H54 (cell line): Measurements from ENCODE around the gene DOCK8.
A peak's percentile ranks its signal among the peaks of the same experiment; 100 is the strongest.

Source experiments
- DNase-seq: peaks from one replicate; pipeline ENCODE4 v3.0.0; 2011; ENCODE audit warnings: low spot score, mixed read lengths; ENCODE audit not compliant: insufficient read length
- FAIRE-seq: peaks from 3 replicates; lab custom pipeline; 2011; peaks lifted over from hg19 to GRCh38; lab: Jason Lieb, UNC
- POLR2A ChIP-seq: IDR thresholded peaks from 2 replicates; pipeline ENCODE4 v1.6.1; 2011; ENCODE audit warnings: low read depth, mild to moderate bottlenecking, low read length

Gene DOCK8

DNA sequence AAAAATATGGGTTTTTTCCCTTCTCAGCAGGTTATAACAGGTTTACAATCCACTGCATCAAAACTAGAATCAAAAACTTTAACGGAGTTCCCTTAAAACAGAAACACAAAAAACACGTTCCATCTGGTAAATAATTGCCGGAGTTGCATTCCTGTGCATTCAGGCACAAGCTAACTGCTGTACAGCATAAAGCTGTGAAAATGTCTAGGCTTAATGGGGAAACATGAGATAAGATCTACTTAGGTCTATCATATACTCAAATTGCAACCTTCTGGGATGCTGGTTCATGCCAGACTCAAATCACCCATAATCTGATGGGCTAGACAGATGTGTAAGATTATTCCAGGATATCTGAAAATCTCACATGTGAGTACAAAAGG, 265.3 kb downstream of the DOCK8 start:
- DNase-seq, result no peak
- no peak for TF ChIP-seq POLR2A
- FAIRE-seq, result no peak

DNA sequence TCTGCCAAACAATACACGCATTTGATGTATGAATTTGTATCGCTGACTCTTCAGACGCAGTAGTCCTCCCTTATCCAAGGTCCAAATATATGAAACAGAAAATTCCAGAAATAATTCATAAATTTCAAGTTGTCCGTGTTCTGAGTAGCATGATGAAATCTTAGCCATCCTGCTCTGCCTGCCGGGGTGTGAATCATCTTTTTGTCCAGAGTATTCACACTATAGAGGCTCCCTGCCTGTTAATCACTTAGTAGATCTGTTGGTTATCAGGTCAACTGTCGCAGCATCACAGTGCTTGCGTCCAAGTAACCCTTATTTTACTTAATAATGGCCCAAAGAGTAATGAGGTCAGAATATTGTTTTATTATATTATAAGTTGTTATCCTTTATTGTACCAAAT, 268.1 kb downstream of the DOCK8 start:
- TF ChIP-seq POLR2A, result no peak
- DNase-seq (no peak), FAIRE-seq (no peak)

DNA sequence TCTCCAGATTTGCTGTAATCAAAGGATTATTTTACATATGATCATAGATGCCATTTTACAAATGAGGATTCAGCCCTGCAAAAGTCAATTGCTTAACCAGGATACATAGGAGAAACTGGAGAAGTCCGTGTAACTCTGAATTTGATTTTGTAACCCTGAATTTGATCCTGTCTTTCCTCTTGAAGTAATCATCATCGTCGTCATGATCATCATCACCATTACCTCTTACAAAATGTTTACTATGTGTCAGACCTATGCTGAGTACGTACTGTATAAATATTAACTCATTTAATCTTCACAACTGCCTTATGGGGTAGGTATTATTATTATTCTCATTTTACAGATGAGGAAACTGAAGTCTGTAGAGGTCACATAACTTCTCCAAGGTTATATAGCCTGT, 271.5 kb downstream of the DOCK8 start:
- DNase-seq (no peak), FAIRE-seq (no peak)
- TF ChIP-seq POLR2A, result no peak

DNA sequence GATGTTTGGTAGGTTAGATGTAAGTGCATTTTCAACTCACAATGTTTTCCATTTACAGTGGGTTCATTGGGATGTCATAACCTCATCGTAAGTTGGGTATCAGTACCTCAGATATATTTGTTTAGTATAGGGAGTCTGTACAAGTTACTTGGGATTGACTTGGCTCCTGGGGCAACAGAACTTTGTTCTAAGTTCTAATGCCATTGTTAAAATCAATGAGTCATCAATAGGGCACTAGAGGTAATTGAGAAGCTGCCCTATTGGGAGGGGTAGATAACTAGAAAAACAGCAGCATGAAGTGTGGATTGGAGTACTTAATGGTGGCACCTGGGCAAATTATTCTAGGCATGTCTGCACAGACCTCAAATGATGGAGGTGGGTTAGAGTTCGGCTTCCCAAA, 272.8 kb downstream of the DOCK8 start:
- DNase-seq (no peak), FAIRE-seq (no peak)
- no peak for TF ChIP-seq POLR2A

DNA sequence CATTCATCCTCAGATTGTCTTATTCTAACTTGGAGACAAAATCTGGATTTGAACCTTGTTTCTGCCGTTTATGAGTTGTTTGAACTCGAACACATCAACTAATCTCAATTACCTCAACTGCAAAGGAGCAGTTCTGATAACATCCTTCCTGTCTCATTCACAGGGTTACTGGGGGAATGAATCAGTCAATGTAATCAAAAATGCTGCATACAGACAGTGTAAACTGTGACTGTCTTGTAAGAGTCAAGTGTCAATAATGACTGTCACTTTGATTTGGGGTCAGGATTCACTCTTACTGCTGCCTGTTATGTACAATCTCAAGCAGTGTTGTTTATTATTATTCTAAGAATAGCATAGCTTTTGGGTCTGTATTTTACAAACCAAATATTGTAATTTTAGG, 273.8 kb downstream of the DOCK8 start:
- DNase-seq (no peak), FAIRE-seq (no peak)
- TF ChIP-seq POLR2A, result no peak

DNA sequence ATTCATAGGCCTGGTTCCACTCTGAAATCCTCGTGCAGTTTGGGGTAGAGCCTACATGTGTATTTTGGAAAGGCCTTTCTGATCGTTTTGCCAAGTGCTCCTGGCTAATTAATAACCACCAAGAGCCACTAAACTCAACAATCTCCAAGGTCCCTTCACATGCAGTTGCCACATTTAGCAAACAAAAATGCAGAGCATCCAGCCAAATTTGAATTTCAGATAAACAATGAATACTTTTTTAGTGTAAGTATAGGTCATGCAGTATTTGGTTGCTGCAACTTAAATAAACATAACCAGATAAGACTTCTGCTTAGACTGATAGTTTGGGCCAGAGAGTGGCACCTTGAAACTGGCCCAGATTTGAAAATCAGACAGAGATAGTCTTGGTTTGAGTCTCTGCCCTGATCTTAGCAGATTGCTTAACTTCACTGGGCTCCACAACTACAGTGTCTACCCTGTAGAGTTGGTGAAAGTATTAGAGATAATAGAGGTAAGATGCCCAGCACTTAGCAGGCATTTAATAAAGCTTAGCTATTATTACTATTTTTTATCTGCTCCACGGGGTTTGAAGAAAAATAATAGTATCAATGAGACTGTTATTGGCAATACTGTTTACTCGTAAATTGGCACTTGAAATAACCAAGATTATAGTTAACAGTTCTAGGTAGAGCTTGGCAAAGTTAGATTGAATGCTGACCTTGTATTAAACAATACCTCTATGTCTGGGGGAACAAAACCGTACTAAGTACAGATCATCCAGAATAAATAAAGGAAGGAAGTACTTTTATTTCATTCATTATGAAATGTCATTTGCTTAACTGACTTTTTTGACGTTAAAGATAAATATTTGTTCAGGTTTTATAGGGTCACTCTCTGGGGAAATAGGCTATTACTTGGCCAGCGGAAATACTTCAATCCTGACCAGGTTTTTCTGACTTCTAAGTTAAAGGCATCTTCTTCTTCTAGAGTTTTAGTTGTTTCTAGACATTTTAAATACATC, 274.8 kb downstream of the DOCK8 start:
- TF ChIP-seq POLR2A, result no peak
- FAIRE-seq (no peak), DNase-seq (no peak)

DNA sequence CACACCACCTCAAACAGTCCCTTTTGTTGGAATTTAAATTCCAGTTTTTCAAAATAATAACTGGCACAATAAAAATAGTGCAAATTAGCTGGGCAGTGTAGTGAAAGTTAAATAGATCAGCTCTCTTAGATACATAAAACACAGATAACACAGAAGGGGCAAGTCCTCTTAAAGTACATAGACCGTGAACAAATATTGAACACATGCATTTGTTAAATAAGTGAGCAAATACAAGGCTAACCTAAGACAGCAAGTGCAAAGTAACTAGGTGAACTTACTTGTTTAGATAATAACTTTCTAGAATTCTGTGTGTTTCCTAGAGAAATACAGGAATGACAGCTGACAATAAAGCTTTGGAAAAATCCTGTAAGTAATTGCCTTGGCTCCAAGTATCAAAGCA, 280.1 kb downstream of the DOCK8 start:
- no peak for FAIRE-seq
- TF ChIP-seq POLR2A, result no peak
- no peak for DNase-seq

DNA sequence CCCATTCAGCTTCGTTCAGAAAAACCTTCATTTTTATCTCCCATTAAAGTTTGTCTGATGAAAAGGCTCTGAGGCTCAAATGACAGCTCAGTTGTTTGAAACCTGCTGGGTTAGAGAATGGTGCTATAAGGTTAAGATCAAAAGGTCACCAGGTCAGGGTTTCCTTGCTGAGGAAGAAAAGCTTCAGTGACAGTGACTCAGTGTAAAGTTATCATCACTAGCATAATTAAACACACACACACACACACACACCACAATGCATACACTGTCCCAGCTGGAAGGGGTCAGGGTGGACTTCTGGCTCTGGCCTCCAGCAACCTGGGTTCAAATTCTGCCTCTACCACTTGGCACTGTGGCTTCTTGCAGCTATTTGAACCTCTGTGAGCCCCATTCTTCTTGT, 281.1 kb downstream of the DOCK8 start:
- no peak for FAIRE-seq
- TF ChIP-seq POLR2A, result no peak

DNA sequence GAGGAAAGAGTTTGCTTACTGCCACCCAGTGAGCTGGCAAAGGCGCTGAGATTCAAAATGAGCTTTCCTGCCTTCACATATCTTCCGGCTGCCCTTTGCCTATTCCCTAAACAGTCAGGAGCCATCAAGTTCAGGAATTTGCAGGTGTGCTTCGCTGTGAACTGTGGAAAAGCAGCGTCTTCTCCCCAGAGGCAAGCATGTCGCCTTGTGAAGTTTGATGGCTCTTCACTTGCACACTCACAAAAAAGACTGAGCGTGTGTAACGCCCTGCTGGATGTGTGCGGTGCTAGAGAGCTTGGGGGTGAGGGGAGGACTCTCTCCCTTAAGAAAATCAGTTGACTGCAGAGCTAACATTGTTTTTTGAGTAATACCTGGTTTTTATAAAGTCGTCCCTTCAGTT, 288.7 kb downstream of the DOCK8 start:
- FAIRE-seq, result no peak

More for the DNA sequence above, 281.1 kb downstream of the DOCK8 start:
- no peak for DNase-seq

DNA sequence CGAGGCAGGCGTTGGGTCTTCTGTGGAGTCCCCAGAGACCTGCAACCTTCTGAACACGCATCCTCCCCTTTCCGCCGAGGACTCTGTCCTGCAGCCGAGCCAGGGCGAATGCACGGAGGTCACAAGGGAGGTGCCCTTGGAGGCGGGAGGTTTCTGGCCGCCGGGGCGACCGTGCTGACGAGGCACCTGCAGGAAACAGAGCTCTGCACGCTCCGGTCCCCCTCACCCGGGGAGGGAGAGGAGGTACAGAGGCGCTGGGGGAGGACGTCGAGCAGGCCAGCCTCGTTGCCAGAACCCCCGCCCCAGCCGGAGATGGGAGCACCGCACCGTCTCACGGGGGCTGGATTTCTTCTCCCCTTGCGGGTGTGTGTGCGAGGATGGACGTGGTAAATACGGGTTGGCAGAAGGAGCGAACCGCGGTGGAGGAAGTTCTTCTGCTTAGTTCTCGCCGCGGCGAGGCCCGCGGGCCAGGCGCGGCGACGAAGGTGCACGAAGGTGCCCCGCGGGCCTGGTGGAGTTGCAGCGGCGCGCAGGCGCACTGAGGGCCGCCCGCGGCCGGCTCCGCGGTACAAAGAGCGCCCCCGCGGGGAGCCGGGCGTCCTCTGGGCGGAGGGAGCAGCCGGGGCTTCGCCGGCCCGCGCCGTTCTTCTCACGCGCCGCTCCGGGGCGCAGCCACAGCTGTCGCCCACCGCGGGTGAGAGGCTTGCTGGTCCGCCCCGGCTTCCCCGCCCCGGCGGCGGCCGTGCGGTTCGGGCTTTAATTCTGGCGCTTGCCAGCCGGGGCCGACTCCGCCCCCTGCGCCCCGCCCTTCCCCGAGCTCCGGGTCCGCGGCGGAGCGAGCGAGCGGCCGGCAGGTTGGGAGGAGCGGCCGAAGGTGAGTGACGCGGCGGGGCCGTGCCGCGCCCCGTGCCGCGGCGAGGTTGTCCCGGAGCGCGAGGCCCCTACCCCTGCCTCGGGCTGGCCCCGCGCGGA, 289.5 kb downstream of the DOCK8 start, which contains the start of gene KANK1:
Gene KANK1 (plus strand): TSS at position 815 of the 972 bp plus-strand sequence.
- DNase-seq, result peak; percentile 50
- no peak for FAIRE-seq
- TF ChIP-seq POLR2A, result no peak

More for the DNA sequence above, 288.7 kb downstream of the DOCK8 start:
- TF ChIP-seq POLR2A, result no peak
- DNase-seq, result no peak

DNA sequence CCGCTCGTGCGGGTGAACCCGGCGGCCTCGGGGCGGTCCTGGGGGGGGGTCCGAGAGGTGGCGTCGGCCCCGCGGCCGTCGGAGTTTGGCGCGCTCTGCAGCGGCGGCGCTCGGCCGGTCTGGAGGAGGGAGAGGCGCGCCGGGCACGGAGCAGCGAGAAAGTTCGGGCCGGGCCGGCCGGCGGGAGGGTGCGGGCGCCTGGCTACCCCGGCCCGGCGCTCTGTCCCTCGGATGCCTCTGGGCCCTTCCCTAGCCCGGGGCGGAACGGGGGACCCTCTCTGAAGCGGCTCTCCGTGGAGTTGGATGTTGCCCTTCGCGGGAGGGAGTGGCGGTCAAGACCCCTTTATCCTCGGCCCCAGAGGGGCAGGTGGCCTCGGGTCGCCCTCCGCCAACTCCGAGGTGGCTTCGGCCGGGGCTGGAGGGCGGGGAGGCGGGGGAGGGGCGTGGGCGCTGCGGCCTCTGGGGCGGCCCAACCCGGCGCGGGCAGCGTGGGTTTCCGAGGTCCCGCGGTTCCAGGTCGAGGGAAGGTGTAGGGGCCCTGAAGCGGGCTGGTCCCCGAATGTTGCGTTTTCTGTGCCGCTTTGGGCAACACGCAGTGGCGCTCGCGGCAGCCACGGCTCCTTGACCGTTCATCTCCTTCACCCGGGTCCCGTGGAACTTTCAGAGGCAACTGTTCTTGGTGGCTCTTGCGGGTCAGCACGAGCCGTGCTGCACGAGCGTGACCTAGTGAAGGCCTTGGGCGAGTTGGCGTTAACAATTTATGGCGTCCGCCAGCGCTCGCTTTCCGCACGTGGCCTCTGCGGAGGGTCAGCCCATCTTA, 290.5 kb downstream of the DOCK8 start:
- TF ChIP-seq POLR2A, result no peak
- FAIRE-seq (no peak), DNase-seq (no peak)

DNA sequence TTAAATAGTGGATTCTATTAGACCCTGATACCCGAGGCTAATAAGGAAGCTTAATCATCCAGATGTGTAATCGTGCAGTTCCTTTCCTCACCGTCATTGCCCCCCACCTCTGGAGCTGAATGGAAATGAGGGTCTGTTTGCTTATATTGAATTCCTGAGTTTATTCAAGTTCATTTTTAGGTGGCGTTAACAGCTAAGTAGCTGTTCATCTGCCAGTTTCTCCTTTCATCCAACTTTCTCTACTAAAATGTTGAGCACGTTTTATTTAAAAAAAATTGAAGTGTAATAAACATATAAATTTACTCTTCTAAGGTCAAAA, 291.0 kb downstream of the DOCK8 start:
- TF ChIP-seq POLR2A, result no peak
- DNase-seq, result no peak
- no peak for FAIRE-seq

DNA sequence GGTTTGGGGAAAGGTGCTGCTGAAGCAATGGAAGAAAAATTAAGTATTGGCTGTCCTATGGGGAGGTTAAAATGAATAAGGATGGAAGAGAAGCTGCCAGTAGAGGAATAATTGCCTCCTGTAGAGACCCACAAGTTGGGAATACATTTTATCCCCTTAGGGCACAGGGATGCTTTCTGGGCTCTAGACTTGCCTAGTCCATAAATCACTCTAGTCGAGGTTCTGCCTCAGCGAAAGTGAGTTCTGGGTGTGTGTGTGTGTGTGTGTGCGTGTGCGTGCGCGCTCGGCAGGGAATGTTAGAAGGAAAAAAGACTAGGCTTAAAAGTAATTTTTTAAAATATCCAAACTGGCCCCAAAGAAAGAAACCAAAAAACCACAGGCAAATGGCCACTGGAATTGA, 291.6 kb downstream of the DOCK8 start:
- FAIRE-seq, result no peak
- DNase-seq, result no peak
- no peak for TF ChIP-seq POLR2A
